ENCODE data around the gene SRA1. TPM values are rescaled to one million over a fixed set of nuclear protein-coding genes. Genes with fewer than 3 reads are reported as not detected.

The SRA1 gene
- total and polyA plus RNA-seq, 2 experiments from 2014 or later = 46.2 to 90.6 TPM

DNA sequence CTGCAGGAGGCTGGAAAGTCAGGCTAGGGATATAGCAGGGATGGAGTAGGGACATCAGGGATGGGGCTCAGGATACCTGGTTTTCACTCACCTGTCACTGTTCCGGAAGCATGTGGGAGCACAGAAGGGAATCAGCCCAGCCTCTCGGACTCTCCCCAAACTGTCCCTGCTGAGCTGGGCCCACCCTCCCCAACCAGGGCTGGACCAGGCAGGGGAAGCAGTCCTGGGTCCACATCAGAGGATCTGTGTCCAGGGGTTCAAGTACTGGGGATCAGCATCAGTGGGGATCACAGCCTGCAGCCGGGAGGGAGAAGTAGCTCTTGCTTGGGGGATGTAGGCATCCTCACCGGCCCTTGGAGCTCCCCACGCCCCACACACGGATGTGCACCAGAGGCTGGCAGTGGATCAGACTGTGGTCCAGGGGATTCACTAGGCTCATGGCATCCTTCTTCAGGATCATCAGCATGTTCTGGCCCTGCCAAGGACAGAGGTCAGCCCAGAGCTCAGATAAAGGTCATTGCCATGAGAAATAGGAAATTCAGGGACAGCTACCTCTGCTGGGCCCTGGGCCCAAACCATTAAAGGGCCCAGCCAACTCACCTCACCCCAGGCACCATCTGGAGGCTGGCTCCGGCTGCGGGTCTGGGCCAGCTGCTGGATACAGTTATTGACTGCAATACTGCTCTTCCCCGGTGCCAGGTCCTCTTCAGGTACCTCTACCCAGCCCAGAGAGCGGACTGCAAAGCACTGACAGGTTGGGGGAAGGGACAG, 4.7 kb upstream of the SRA1 start:
- DNase-seq = no peak
- H3K36me3 ChIP-seq (ENCODE audit: low read depth) = 0 out of 2 replicates have a peak, but pooled peaks cover 5% of the 10 kb centered on the region
- no peaks in the 10 kb centered on the region for H4K20me1 ChIP-seq (ENCODE audit: insufficient read depth)
- H3K9ac ChIP-seq = no peak overlapping the region
- 91 to 98% methylated on average over 10 of the region's 10 CpGs for WGBS, 2 experiments (ENCODE audit: low coverage in 1 of 2, low lambda C conversion rate in 2 of 2, missing lambda C conversion rate in 2 of 2)
- no peaks in the 10 kb centered on the region for H3K9me3 ChIP-seq (ENCODE audit: low read depth)
- H3K27me3 ChIP-seq (replicated peaks; ENCODE audit: insufficient read depth) = no peaks in the 10 kb centered on the region
- TF ChIP-seq EZH2phosphoT487 (IDR thresholded peaks at IDR 0.05; ENCODE audit: insufficient read depth, low read depth) (no peak), EZH2 (IDR thresholded peaks at IDR 0.05; ENCODE audit: insufficient read depth, poor library complexity, severe bottlenecking) (no peak)
- peaks cover 36% of the 10 kb centered on the region for H3K79me2 ChIP-seq (ENCODE audit: insufficient read depth)
- peaks cover 21% of the 10 kb centered on the region for H3F3A ChIP-seq (ENCODE audit: insufficient read depth)
- H3K4me2 ChIP-seq (ENCODE audit: unreplicated experiment) = no peak overlapping the region
- H3K9me2 ChIP-seq (ENCODE audit: insufficient read depth) = no peaks in the 10 kb centered on the region
- no peak overlapping the region for H3K27ac ChIP-seq
- in situ Hi-C loops (cut with MboI) = no loop called here
- H3K4me1 ChIP-seq (ENCODE audit: insufficient read depth) = peaks cover 22% of the 10 kb centered on the region
- no peak overlapping the region for H3K4me3 ChIP-seq
- H2AFZ ChIP-seq = no peak overlapping the region

DNA sequence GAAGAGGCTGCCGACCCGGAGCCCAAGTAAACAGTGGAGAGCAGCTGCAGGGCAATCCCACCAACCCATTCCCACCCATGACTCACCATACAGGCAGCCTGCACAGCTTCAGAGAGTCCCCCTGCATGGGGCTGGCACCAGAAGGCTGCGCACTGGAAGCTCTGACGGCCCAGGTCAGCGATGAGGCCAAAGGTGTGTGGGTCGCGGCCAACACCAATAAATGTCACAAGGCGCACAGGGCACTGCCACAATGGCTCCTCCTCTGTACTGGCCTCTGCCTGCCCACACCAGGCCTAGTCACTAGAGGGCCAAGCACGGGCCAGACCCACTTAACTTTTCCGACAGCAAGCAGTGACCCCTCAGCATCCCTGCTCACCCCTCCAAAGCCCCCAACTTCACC, 3.0 kb upstream of the SRA1 start:
- Histone ChIP-seq H3K4me1 (ENCODE audit: insufficient read depth) (peaks cover 23% of the 10 kb centered on the region), H3K27me3 (replicated peaks; ENCODE audit: insufficient read depth) (no peaks in the 10 kb centered on the region), H3K27ac (no peak overlapping the region), H4K20me1 (ENCODE audit: insufficient read depth) (no peaks in the 10 kb centered on the region), H2AFZ (no peak overlapping the region), H3K79me2 (ENCODE audit: insufficient read depth) (peaks cover 36% of the 10 kb centered on the region), H3K9ac (no peak overlapping the region), H3K9me3 (ENCODE audit: low read depth) (no peaks in the 10 kb centered on the region), H3K4me2 (ENCODE audit: unreplicated experiment) (no peak overlapping the region), H3K4me3 (no peak overlapping the region), H3K9me2 (ENCODE audit: insufficient read depth) (no peaks in the 10 kb centered on the region), H3K36me3 (ENCODE audit: low read depth) (no peaks in the 10 kb centered on the region), H3F3A (ENCODE audit: insufficient read depth) (peaks cover 22% of the 10 kb centered on the region)
- in situ Hi-C loops (cut with MboI) = no loop called here
- 94 to 96% methylated on average over 10 of the region's 10 CpGs for WGBS, 2 experiments (ENCODE audit: low coverage in 1 of 2, low lambda C conversion rate in 2 of 2, missing lambda C conversion rate in 2 of 2)
- no peak for TF ChIP-seq EZH2phosphoT487 (IDR thresholded peaks at IDR 0.05; ENCODE audit: insufficient read depth, low read depth)
- no peak for TF ChIP-seq EZH2 (IDR thresholded peaks at IDR 0.05; ENCODE audit: insufficient read depth, poor library complexity, severe bottlenecking)
- no peak for DNase-seq

DNA sequence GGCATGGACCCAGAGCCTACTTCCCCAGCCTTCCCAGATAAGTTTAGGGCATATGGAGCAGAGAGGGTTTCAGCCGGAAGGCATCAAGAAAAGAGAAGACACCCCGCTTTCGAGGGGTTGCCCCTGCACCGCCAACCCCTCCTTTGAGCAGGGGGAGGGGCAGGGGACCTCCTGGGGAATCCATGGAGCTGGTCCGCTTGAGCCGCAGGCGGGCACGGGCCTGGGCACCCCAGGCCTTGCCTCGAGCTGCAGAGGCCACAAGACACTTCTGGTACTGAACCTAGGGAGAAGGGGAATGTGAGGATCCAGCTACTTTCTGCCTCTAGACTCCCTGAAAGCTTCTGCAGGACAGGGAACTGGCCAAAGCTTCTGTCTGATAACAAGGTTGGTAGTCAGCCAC, 1.3 kb upstream of the SRA1 start:
- Histone ChIP-seq H3K9me3 (ENCODE audit: low read depth) (no peaks in the 10 kb centered on the region), H4K20me1 (ENCODE audit: insufficient read depth) (no peaks in the 10 kb centered on the region), H3K79me2 (ENCODE audit: insufficient read depth) (peaks cover 47% of the 10 kb centered on the region), H3K4me1 (ENCODE audit: insufficient read depth) (peaks cover 34% of the 10 kb centered on the region), H3K9ac (no peak overlapping the region), H3K36me3 (ENCODE audit: low read depth) (0 out of 2 replicates have a peak, but pooled peaks cover under 1% of the 10 kb centered on the region), H3K27me3 (replicated peaks; ENCODE audit: insufficient read depth) (no peaks in the 10 kb centered on the region), H3F3A (ENCODE audit: insufficient read depth) (peaks cover 34% of the 10 kb centered on the region), H3K4me3 (no peak overlapping the region), H2AFZ (no peak overlapping the region), H3K27ac (no peak overlapping the region; the same call in 1 of the 2 replicates), H3K4me2 (ENCODE audit: unreplicated experiment) (no peak overlapping the region), H3K9me2 (ENCODE audit: insufficient read depth) (no peaks in the 10 kb centered on the region)
- in situ Hi-C loops (cut with MboI) = no loop called here
- no peak for TF ChIP-seq EZH2 (IDR thresholded peaks at IDR 0.05; ENCODE audit: insufficient read depth, poor library complexity, severe bottlenecking)
- no peak for TF ChIP-seq EZH2phosphoT487 (IDR thresholded peaks at IDR 0.05; ENCODE audit: insufficient read depth, low read depth)
- no peak for DNase-seq
- 85 to 87% methylated on average over 7 to 9 of the region's 9 CpGs for WGBS, 2 experiments (ENCODE audit: low coverage in 1 of 2, low lambda C conversion rate in 2 of 2, missing lambda C conversion rate in 2 of 2)

DNA sequence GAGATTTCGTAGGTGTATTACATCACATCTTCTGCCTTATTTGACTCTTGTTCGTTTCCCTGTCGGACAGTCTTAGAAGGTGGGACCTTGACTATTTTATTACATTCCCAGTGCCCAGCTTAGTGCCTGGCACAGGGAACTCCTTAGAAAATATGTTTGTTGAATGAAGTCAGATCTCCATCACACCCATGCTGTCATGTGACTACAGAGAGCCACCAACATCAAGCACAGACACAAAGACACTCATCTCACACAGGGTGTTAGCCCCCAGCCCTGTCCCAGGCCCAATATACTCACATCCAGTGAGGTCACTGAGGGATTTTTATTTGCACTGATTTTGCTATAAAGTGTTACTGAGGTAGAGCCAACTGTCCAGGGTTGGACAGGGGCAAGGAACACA, 692 bp upstream of the SRA1 start:
- H4K20me1 ChIP-seq (ENCODE audit: insufficient read depth) = 0 out of 2 replicates have a peak, but pooled peaks cover 6% of the 10 kb centered on the region
- no peak for DNase-seq
- peak overlapping the region; percentile 98 for H3K9ac ChIP-seq
- peak overlapping the region; percentile 84 for H3K27ac ChIP-seq
- H3K79me2 ChIP-seq (ENCODE audit: insufficient read depth) = peaks cover 47% of the 10 kb centered on the region
- H3K27me3 ChIP-seq (replicated peaks; ENCODE audit: insufficient read depth) = no peaks in the 10 kb centered on the region
- peak overlapping the region; percentile 69 for H2AFZ ChIP-seq
- peaks cover 34% of the 10 kb centered on the region for H3F3A ChIP-seq (ENCODE audit: insufficient read depth)
- 0 out of 2 replicates have a peak, but pooled peaks cover 6% of the 10 kb centered on the region for H3K36me3 ChIP-seq (ENCODE audit: low read depth)
- no peaks in the 10 kb centered on the region for H3K9me3 ChIP-seq (ENCODE audit: low read depth)
- no peak for TF ChIP-seq EZH2phosphoT487 (IDR thresholded peaks at IDR 0.05; ENCODE audit: insufficient read depth, low read depth)
- no peak for TF ChIP-seq EZH2 (IDR thresholded peaks at IDR 0.05; ENCODE audit: insufficient read depth, poor library complexity, severe bottlenecking)
- peak overlapping the region; percentile 86 for H3K4me3 ChIP-seq
- WGBS, 2 experiments (ENCODE audit: low coverage in 1 of 2, low lambda C conversion rate in 2 of 2, missing lambda C conversion rate in 2 of 2) = 80 to 86% methylated on average over 3 of the region's 3 CpGs
- peaks cover 32% of the 10 kb centered on the region for H3K4me1 ChIP-seq (ENCODE audit: insufficient read depth)
- peak overlapping the region; percentile 94 for H3K4me2 ChIP-seq (ENCODE audit: unreplicated experiment)
- in situ Hi-C loops (cut with MboI) = no loop called here
- H3K9me2 ChIP-seq (ENCODE audit: insufficient read depth) = no peaks in the 10 kb centered on the region
